ENCODE data around the gene GPATCH2L.

GPATCH2L gene

GRCh38 chr14:76201162-76201561, 49.4 kb downstream of the GPATCH2L start:
- DNase-seq, result peak; percentile 24

- DNase-seq, result no peak
These were observed 51.6 kb downstream of the GPATCH2L start for GRCh38 chr14:76203086-76204001.

GRCh38 chr14:76204461-76205230, 52.9 kb downstream of the GPATCH2L start:
- DNase-seq, result no peak

GRCh38 chr14:76205708-76206107, 54.0 kb downstream of the GPATCH2L start:
- DNase-seq, result no peak

GRCh38 chr14:76208340-76208739, 56.6 kb downstream of the GPATCH2L start:
- no peak for DNase-seq

GRCh38 chr14:76212242-76212641, 60.5 kb downstream of the GPATCH2L start:
- no peak for DNase-seq

- no peak for DNase-seq
These were observed 65.5 kb downstream of the GPATCH2L start for GRCh38 chr14:76217179-76217578.

GRCh38 chr14:76218662-76219061, 66.9 kb downstream of the GPATCH2L start:
- DNase-seq, result no peak

GRCh38 chr14:76219873-76220272, 68.2 kb downstream of the GPATCH2L start:
- no peak for DNase-seq

GRCh38 chr14:76227450-76228050, 75.8 kb downstream of the GPATCH2L start:
- no peak for DNase-seq

GRCh38 chr14:76228138-76228537, 76.4 kb downstream of the GPATCH2L start:
- no peak for DNase-seq

- DNase-seq, result no peak
These were observed 81.1 kb downstream of the GPATCH2L start for GRCh38 chr14:76232800-76233199.

GRCh38 chr14:76235628-76236027, 83.9 kb downstream of the GPATCH2L start:
- DNase-seq, result no peak

- no peak for DNase-seq
These were observed 84.7 kb downstream of the GPATCH2L start for GRCh38 chr14:76236172-76237130.

- no peak for DNase-seq
These were observed 85.7 kb downstream of the GPATCH2L start for GRCh38 chr14:76237349-76237990.

- no peak for DNase-seq
These were observed 93.4 kb downstream of the GPATCH2L start for GRCh38 chr14:76245097-76245496.

GRCh38 chr14:76250302-76250701, 98.6 kb downstream of the GPATCH2L start:
- DNase-seq, result no peak

- no peak for DNase-seq
These were observed 100.7 kb downstream of the GPATCH2L start for GRCh38 chr14:76252471-76252870.

- no peak for DNase-seq
These were observed 101.4 kb downstream of the GPATCH2L start for GRCh38 chr14:76253111-76253510.

- DNase-seq, result no peak
These were observed 104.8 kb downstream of the GPATCH2L start for GRCh38 chr14:76256545-76256944.

- no peak for DNase-seq
These were observed 105.5 kb downstream of the GPATCH2L start for GRCh38 chr14:76257111-76257803.
